Stimulated activated memory B cell treated with anti-CD40 and anti-IgM and Interleukin-4, amounts not matched to agents 10 μg/mL and 1 μg/mL and 100 μg/mL, for 72 hours (primary cell): Measurements from ENCODE around the gene BST2.

ENCODE experiments used
- ATAC-seq: fragments of 150-1000 bp; cut with Tn5 transposase; 2 replicates; pipeline ENCODE4 v1.10.0; 2021
- H3K27ac Mint-ChIP-seq: one replicate; pipeline ENCODE4 v1.8.0; 2022; ENCODE audit warnings: mild to moderate bottlenecking, mixed read lengths
- H3K27me3 Mint-ChIP-seq: one replicate; pipeline ENCODE4 v1.8.0; 2022; ENCODE audit warnings: mixed read lengths
- H3K36me3 Mint-ChIP-seq: one replicate; pipeline ENCODE4 v1.8.0; 2022; ENCODE audit warnings: mixed read lengths
- H3K4me1 Mint-ChIP-seq: one replicate; pipeline ENCODE4 v1.8.0; 2022; ENCODE audit warnings: mixed read lengths
- H3K4me3 Mint-ChIP-seq: one replicate; pipeline ENCODE4 v1.8.0; 2022; ENCODE audit warnings: mild to moderate bottlenecking, moderate library complexity, mixed read lengths
- H3K9me3 Mint-ChIP-seq: one replicate; pipeline ENCODE4 v1.8.0; 2022; ENCODE audit warnings: mixed read lengths

The BST2 gene

DNA sequence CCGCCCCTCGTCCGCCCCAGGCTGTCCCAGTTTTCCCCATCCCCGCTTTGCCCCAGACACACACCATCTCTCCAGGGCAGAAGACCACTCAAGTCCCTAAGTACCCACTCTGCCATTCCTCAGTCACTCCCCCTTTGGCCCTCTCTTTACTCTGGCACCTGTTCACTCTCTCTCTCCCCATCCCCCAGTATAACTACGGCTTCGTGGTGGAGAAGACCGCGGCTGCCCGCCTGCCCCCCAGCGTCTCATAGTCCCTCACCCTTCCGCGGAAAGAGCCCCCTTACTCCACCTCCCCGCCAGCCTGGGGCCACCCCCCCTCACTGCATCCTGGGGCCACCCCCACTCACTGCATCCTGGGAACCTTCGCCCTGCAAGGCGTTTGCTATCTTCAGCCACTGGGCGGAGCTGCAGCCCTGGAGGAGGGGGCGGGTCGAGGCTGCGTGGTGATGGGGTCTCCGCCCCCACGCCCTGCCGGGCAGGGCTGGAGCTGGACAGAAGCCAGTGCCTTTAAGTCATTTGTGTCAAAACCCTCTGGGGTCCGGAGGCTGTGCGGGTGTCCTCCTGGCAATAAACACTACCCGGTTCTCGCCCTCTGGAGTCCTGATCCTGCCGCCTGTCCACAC, 19.4 kb upstream of the BST2 start:
- Mint-ChIP-seq H3K4me1 (peaks cover 16% of the 10 kb centered on the region), H3K27me3 (no peaks in the 10 kb centered on the region), H3K4me3 (no peak overlapping the region), H3K36me3 (peaks cover 6% of the 10 kb centered on the region), H3K9me3 (no peaks in the 10 kb centered on the region), H3K27ac (no peak overlapping the region)
- peak; percentile 52 for ATAC-seq

- ATAC-seq = no peak
- no peaks in the 10 kb centered on the region for H3K27me3 Mint-ChIP-seq
- H3K4me3 Mint-ChIP-seq = no peak overlapping the region
- peaks cover 6% of the 10 kb centered on the region for H3K36me3 Mint-ChIP-seq
- H3K27ac Mint-ChIP-seq = no peak overlapping the region
- no peaks in the 10 kb centered on the region for H3K9me3 Mint-ChIP-seq
- peaks cover 24% of the 10 kb centered on the region for H3K4me1 Mint-ChIP-seq
These were observed 18.2 kb upstream of the BST2 start for GRCh38 chr19:17423429-17424208.

DNA sequence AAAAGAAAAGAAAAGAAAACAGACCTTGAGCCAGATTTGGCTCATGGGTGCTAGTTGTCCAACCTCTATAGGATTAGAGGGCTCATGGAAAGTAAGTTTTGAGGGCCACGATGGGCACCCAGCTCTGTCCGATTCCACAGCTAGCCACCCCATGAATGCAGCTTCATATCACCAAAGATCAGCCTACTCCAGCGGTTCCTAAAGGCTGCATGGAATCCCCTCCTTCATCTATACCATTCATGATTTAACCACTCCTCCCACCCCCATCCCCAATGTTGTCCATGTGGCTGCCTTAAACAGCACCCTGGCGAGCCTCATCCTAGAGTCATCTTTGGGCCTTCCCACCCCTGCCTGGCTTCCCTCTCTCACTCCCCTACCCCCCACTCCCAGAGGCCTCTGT, 16.5 kb upstream of the BST2 start:
- Mint-ChIP-seq H3K36me3 (peaks cover 9% of the 10 kb centered on the region), H3K9me3 (no peaks in the 10 kb centered on the region)

DNA sequence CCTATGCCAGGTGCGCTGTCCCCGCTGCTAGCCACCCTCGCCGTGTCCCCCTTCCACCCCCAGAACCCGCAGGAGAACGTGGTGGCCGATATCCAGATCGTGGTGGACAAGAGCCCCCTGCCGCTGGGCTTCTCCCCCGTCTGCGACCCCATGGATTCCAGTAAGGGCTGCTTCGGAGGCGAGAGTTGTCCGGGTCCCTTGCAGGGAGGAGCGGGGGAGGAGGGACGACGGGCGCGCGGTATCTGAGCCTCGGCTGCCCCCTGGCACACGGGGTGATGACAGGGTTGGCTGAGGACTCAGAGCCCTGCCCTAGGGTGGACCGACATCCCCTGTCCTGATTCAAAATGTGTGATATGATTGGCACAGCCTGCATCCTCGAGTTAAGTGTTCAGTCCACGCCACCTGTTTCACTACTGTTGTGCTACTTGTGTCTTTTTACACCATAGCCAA, 15.1 kb upstream of the BST2 start:
- Mint-ChIP-seq H3K4me3 (peak overlapping the region; percentile 94), H3K36me3 (peaks cover 19% of the 10 kb centered on the region), H3K4me1 (peaks cover 24% of the 10 kb centered on the region), H3K27me3 (no peaks in the 10 kb centered on the region), H3K27ac (peak overlapping the region; percentile 90), H3K9me3 (no peaks in the 10 kb centered on the region)
- peak; percentile 37 for ATAC-seq

More for the DNA sequence above, 16.5 kb upstream of the BST2 start:
- Mint-ChIP-seq H3K4me1 (peaks cover 24% of the 10 kb centered on the region), H3K27ac (no peak overlapping the region), H3K27me3 (no peaks in the 10 kb centered on the region), H3K4me3 (no peak overlapping the region)
- ATAC-seq = no peak

DNA sequence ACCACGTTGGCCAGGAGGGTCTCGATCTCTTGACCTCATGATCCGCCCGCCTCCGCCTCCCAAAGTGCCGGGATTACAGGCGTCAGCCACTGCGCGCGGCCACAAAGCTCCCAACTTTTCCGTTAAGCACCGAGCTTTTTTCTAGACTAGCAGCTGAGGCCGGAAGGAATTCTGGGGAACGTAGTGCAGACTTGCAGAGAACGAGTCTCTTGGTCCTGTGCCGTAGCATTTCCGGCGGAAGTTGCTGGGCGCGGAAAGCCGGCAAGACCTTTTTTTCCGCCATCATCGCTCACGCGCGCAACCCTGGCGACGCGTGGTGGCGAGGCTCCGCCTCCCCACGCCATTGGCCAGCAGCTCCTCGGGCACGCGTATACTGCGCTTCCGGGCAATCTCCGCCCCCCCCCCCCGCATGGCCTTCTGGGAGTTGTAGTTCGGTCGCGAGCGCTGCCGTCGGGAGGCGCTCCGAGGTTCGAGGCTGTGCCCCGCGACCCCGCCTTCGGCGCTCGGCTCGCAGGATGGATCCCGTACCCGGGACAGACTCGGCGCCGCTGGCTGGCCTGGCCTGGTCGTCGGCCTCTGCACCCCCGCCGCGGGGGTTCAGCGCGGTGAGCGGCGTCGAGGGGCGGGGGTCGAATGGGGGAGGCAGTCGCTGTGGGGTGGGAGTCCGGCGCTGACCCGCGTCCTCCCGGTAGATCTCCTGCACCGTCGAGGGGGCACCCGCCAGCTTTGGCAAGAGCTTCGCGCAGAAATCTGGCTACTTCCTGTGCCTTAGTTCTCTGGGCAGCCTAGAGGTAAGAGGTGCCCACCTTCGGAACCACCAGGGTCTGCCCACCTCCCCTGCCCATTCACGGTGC, 14.4 kb upstream of the BST2 start, which contains the start of gene MVB12A:
TSS of gene MVB12A (plus strand) at position 427 of the 854 bp plus-strand sequence. CDS start at position 516, 89 bp downstream.
- Mint-ChIP-seq H3K4me1 (peaks cover 21% of the 10 kb centered on the region), H3K27ac (peak within 1 kb of the TSS; percentile 90), H3K4me3 (peak within 1 kb of the TSS; percentile 94), H3K36me3 (peaks cover 25% of the 10 kb centered on the region), H3K9me3 (no peaks in the 10 kb centered on the region), H3K27me3 (no peaks in the 10 kb centered on the region)
- peak; percentile 98 for ATAC-seq

DNA sequence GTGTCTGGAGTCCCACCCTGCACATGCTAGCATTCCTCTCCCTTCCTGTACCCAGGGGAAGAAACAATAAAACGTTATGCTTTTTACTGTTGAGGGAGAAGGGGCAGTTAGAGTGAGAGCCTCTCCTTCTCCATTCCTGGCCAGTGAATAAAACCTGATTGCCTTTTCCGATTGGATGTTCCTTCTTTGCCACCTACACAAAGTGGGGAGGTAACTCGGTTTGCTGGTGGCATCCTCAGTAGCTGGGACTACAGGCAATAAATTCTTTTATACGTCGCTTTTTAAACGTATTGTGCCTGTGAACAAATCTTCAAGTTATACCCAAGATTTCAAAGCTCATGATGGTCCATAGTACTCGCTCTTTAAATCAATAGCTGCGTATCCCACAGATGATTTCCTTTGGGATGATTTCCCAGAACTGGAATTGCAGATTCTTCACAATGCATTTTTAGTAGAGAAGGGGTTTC, 13.8 kb upstream of the BST2 start:
- Mint-ChIP-seq H3K9me3 (no peaks in the 10 kb centered on the region), H3K4me1 (peaks cover 18% of the 10 kb centered on the region), H3K27me3 (no peaks in the 10 kb centered on the region), H3K27ac (peak overlapping the region; percentile 90), H3K4me3 (peak overlapping the region; percentile 94), H3K36me3 (peaks cover 25% of the 10 kb centered on the region)
- ATAC-seq = no peak

GRCh38 chr19:17418710-17419109, 13.3 kb upstream of the BST2 start:
- peaks cover 18% of the 10 kb centered on the region for H3K4me1 Mint-ChIP-seq
- peak overlapping the region; percentile 90 for H3K27ac Mint-ChIP-seq
- H3K36me3 Mint-ChIP-seq = peaks cover 25% of the 10 kb centered on the region
- H3K9me3 Mint-ChIP-seq = no peaks in the 10 kb centered on the region
- H3K27me3 Mint-ChIP-seq = no peaks in the 10 kb centered on the region
- peak overlapping the region; percentile 23 for H3K4me3 Mint-ChIP-seq
- ATAC-seq = no peak

DNA sequence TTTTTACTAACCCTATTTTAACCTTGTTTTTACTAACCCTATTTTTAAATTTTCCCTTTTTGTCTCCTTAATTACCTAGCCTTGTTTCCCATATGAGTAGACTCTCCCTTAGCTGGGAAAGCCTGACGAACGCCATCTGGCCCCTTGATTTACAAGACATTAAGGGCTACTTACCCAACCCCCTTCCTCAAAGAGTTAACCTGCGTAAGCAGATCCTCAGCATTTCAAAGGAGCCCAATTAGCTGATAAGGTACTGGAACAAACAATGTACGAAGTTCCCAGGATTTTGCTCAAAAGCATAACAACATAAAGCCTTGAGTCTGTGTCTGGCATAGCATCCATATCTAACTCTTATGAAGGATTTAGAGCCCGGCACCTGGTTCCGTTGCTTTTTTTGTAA, 9.7 kb upstream of the BST2 start:
- Mint-ChIP-seq H3K27ac (no peak overlapping the region), H3K9me3 (no peaks in the 10 kb centered on the region), H3K4me3 (no peak overlapping the region), H3K27me3 (no peaks in the 10 kb centered on the region), H3K36me3 (peaks cover 35% of the 10 kb centered on the region), H3K4me1 (peaks cover 23% of the 10 kb centered on the region)
- no peak for ATAC-seq

DNA sequence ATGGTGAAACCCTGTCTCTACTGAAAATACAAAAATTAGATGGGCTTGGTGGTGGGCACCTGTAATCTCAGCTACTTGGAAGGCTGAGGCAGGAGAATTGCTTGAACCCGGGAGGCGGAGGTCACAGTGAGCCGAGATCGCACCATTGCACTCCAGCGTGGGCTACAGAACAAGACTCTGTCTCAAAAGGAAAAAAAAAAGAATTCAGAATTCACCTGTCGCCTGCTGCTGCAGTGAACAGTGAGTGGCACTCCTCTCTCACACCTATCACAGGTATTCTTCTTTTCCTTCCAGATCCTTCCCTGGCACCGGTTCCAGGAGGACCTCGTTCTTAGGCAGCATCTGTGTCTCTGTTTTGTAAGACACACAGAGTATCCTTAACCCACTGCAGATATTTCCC, 8.7 kb upstream of the BST2 start:
- Mint-ChIP-seq H3K27ac (no peak overlapping the region), H3K4me1 (peaks cover 17% of the 10 kb centered on the region), H3K9me3 (no peaks in the 10 kb centered on the region), H3K36me3 (peaks cover 35% of the 10 kb centered on the region), H3K4me3 (no peak overlapping the region), H3K27me3 (no peaks in the 10 kb centered on the region)
- ATAC-seq = no peak

DNA sequence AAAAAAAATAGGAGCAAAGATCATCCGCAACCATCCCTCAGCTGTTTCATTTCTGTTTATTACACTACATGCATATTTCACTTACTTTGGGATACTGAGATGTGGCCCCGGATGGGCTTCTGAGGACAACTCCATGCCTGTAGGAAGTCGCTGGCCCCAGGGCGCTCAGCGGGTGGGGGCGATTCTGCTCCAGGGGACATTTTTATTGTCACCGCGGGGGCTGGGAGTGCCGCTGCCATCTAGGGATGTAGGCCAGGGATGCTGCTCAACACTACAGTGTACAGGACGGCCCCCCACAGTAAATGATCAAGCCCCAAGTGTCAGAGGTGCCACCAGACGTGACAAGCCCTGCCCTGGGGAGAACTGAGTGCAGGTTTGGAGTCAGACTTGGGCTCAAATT, 6.4 kb upstream of the BST2 start:
- Mint-ChIP-seq H3K9me3 (no peaks in the 10 kb centered on the region), H3K36me3 (peaks cover 30% of the 10 kb centered on the region), H3K27ac (no peak overlapping the region), H3K4me3 (no peak overlapping the region), H3K4me1 (peaks cover 27% of the 10 kb centered on the region), H3K27me3 (no peaks in the 10 kb centered on the region)
- no peak for ATAC-seq

DNA sequence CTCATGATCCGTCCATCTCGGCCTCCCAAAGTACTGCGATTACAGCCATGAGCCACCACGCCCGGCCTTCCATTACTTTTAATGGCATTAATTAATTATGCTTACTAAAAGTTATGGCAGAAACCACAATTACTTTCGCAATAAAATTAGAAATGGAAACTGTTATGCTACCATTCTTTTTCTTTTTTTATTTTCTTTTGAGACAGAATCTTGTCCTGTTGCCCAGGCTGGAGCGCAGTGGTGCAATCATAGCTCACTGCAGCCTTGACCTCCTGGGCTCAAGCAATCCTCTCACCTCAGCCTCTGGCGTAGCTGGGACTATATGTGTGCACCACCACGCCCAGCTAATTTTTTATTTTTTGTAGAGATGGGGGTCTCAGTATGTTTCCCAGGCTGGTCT, 4.6 kb upstream of the BST2 start:
- Mint-ChIP-seq H3K9me3 (no peaks in the 10 kb centered on the region), H3K36me3 (peaks cover 17% of the 10 kb centered on the region), H3K27ac (no peak overlapping the region), H3K4me1 (peaks cover 39% of the 10 kb centered on the region), H3K27me3 (no peaks in the 10 kb centered on the region), H3K4me3 (no peak overlapping the region)
- no peak for ATAC-seq

GRCh38 chr19:17406887-17407196, 1.4 kb upstream of the BST2 start:
- peak overlapping the region; percentile 90 for H3K27ac Mint-ChIP-seq
- H3K36me3 Mint-ChIP-seq = peaks cover 20% of the 10 kb centered on the region
- H3K4me1 Mint-ChIP-seq = peaks cover 47% of the 10 kb centered on the region
- no peaks in the 10 kb centered on the region for H3K27me3 Mint-ChIP-seq
- ATAC-seq = peak; percentile 42
- peak overlapping the region; percentile 84 for H3K4me3 Mint-ChIP-seq
- H3K9me3 Mint-ChIP-seq = no peaks in the 10 kb centered on the region

DNA sequence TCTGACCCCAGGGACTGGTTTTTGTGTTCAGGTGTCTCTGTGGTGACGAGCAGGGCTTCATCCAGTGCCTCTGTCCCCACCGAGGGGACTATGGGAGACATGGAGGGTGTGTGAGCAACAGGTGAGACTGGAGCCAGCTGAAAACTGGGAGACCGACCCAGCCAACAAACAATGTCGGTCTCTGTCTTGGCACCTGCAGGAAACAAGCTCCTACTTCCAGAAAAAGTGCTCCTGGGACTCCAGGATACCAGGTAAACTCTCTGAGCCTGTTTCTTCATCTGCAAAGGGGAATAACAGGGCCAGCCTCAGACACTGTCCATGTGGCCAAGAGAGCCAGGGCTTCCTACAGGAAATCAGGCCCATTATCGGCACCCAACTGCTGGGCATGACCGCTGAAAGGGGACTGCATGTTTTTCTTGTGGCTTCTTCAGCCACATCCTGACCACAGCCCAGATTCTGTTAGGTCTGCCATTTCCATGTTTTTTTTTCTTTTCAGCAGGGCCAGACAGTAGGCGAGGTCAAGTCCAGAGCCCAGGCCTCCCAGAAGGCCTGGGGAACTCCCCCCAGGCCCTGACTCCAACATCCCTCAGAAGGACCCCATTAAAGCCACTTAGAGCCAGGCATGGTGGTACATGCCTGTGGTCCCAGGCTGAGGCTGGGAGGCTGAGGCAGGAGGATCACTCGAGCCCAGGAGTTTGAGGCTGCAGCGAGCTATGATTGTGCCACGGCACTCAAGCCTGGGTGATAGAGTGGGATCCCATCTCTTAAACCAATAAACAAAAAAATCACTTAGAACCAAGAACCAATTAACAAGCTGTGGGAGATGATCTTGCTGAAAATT, 836 bp upstream of the BST2 start:
- ATAC-seq = peak; percentile 44
- peaks cover 41% of the 10 kb centered on the region for H3K4me1 Mint-ChIP-seq
- peak overlapping the region; percentile 90 for H3K27ac Mint-ChIP-seq
- peak overlapping the region; percentile 84 for H3K4me3 Mint-ChIP-seq
- no peaks in the 10 kb centered on the region for H3K27me3 Mint-ChIP-seq
- no peaks in the 10 kb centered on the region for H3K9me3 Mint-ChIP-seq
- peaks cover 24% of the 10 kb centered on the region for H3K36me3 Mint-ChIP-seq

DNA sequence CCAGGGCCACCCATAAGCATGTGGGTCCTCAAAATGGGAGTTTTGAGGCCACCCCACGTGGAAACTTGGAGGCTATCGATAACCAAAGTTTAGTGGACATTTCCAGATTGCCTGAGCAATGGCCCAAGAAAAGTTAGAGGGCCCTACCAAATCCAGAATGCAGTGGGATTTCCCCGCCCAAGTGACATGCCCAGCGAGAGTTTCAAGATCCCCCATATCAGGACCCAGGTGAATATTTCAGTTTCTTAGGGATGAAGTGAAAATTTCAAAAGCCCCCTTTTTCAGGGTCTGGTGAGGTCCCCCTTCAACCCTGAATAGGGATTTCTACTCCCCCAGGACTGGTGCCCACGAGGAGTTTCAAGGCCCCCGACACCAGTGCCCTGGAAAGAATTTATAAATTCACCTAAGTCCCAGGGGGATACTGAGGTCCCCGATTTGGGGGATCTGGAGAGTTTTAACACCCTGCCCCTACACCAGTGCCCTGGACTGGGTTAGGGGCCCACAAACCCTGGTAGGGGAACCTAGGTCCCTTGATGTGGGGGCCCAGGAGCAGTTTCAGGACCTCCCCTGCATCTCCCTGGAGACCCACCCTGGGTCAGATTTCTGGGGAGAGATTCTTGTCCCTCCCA, 695 bp downstream of the BST2 start:
- peak overlapping the region; percentile 84 for H3K4me3 Mint-ChIP-seq
- peaks cover 41% of the 10 kb centered on the region for H3K4me1 Mint-ChIP-seq
- no peaks in the 10 kb centered on the region for H3K27me3 Mint-ChIP-seq
- no peaks in the 10 kb centered on the region for H3K9me3 Mint-ChIP-seq
- H3K36me3 Mint-ChIP-seq = peaks cover 26% of the 10 kb centered on the region
- no peak for ATAC-seq
- H3K27ac Mint-ChIP-seq = peak overlapping the region; percentile 90
